Smooth muscle cell (in vitro differentiated cells): Measurements from ENCODE around the gene C1orf232. TPM values are rescaled to one million over a fixed set of nuclear protein-coding genes. Genes with fewer than 3 reads are reported as not detected.

ENCODE experiments used
- DNase-seq: peaks from one replicate; lab custom pipeline; 2025; ENCODE audit not compliant: unreplicated experiment; lab: John Stamatoyannopoulos, UW
- H2AFZ ChIP-seq: fragments of 200-600 bp; sonication (generic); 2 replicates; pipeline ENCODE4 v1.6.0; 2016; ENCODE audit warnings: antibody characterized with exemption, low read depth, mild to moderate bottlenecking
- H3F3A ChIP-seq: fragments of 200-600 bp; sonication (generic); 2 replicates; pipeline ENCODE4 v1.6.0; 2017; ENCODE audit warnings: antibody characterized with exemption, low read depth
- H3K27ac ChIP-seq: fragments of 200-600 bp; sonication (generic); 2 replicates; pipeline ENCODE4 v1.5.1; 2016; ENCODE audit warnings: low read depth, mild to moderate bottlenecking
- H3K27me3 ChIP-seq: fragments of 200-600 bp; sonication (generic); 2 replicates; pipeline ENCODE4 v1.6.1; 2016; ENCODE audit warnings: low read depth, mild to moderate bottlenecking
- H3K36me3 ChIP-seq: fragments of 200-600 bp; sonication (generic); 2 replicates; pipeline ENCODE4 v1.5.1; 2016; ENCODE audit warnings: low read depth
- H3K4me1 ChIP-seq: fragments of 200-600 bp; sonication (generic); 2 replicates; pipeline ENCODE4 v1.5.1; 2016; ENCODE audit warnings: low read depth
- H3K4me2 ChIP-seq: fragments of 200-600 bp; sonication (generic); 2 replicates; pipeline ENCODE4 v1.6.0; 2016; ENCODE audit warnings: mild to moderate bottlenecking
- H3K4me3 ChIP-seq: fragments of 200-600 bp; sonication (generic); 2 replicates; pipeline ENCODE4 v1.5.1; 2016; ENCODE audit warnings: mild to moderate bottlenecking
- H3K79me2 ChIP-seq: fragments of 200-600 bp; sonication (generic); 2 replicates; pipeline ENCODE4 v1.6.0; 2016; ENCODE audit warnings: low read depth, mild to moderate bottlenecking
- H3K9ac ChIP-seq: fragments of 200-600 bp; sonication (generic); 2 replicates; pipeline ENCODE4 v1.6.0; 2016; ENCODE audit warnings: low read depth
- H3K9me3 ChIP-seq: fragments of 200-600 bp; sonication (generic); replicated peaks from 2 replicates; pipeline ENCODE4 v1.5.1; 2016; ENCODE audit warnings: low read depth
- H4K20me1 ChIP-seq: fragments of 200-600 bp; sonication (generic); 2 replicates; pipeline ENCODE4 v1.6.0; 2016; ENCODE audit warnings: low read depth
- WGBS: methylation state at CpG from one replicate; pipeline ENCODE4 v1.1.7; 2016; ENCODE audit warnings: low lambda C conversion rate; 5-methylcytosine and 5-hydroxymethylcytosine counted together
- polyA plus RNA-seq: library from polyadenylated mRNA; unstranded; fragments of >200 nt; fragmentation: Nextera tagmentation; extraction: Ambion mirVana; gene quantifications from 2 replicates; pipeline ENCODE4 v1.2.1, GENCODE V29; 2016
- total RNA-seq: library from RNA; depleted of rRNA; stranded (reverse); fragments of >200 nt; gene quantifications from 2 replicates; pipeline ENCODE4 v1.2.3, GENCODE V29; 2014
- TF ChIP-seq, protein P1 (sequence below): fragments of 200-600 bp; sonication (generic); IDR thresholded peaks from 2 replicates; pipeline ENCODE4 v1.5.1; 2017; ENCODE audit warnings: borderline replicate concordance, mild to moderate bottlenecking, antibody characterized with exemption; ENCODE audit not compliant: insufficient read depth, poor library complexity, severe bottlenecking

Gene C1orf232
- total and polyA plus RNA-seq, 2 experiments from 2014 or later, result not detected

DNA sequence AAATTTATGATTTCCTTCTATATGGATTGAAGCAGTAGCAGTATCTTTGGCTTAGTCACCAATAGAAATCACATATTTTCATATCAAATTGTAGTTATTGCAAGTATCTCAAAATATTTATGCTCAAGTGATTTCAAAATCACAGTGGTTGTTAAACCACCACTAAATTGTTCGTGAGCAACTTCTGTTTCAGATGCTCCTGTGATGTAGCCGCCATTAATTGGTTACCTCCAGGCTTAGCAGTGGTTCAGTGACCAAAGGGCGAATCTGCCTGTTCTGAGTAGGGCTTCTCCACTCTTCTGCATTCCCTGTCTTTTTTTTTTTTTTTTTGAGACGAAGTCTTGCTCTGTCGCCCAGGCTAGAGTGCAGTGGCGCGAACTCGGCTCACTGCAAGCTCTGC, 6.6 kb upstream of the C1orf232 start:
- Histone ChIP-seq H3K4me3 (no peak overlapping the region), H4K20me1 (no peaks in the 10 kb centered on the region), H3F3A (no peaks in the 10 kb centered on the region), H3K79me2 (peaks cover 3% of the 10 kb centered on the region), H3K9me3 (no peaks in the 10 kb centered on the region), H3K4me1 (peaks cover 14% of the 10 kb centered on the region), H3K9ac (no peak overlapping the region), H3K27ac (no peak overlapping the region), H3K4me2 (no peak overlapping the region), H2AFZ (no peak overlapping the region), H3K36me3 (no peaks in the 10 kb centered on the region), H3K27me3 (no peaks in the 10 kb centered on the region)
- no peak for DNase-seq
- TF ChIP-seq, protein P1, sequence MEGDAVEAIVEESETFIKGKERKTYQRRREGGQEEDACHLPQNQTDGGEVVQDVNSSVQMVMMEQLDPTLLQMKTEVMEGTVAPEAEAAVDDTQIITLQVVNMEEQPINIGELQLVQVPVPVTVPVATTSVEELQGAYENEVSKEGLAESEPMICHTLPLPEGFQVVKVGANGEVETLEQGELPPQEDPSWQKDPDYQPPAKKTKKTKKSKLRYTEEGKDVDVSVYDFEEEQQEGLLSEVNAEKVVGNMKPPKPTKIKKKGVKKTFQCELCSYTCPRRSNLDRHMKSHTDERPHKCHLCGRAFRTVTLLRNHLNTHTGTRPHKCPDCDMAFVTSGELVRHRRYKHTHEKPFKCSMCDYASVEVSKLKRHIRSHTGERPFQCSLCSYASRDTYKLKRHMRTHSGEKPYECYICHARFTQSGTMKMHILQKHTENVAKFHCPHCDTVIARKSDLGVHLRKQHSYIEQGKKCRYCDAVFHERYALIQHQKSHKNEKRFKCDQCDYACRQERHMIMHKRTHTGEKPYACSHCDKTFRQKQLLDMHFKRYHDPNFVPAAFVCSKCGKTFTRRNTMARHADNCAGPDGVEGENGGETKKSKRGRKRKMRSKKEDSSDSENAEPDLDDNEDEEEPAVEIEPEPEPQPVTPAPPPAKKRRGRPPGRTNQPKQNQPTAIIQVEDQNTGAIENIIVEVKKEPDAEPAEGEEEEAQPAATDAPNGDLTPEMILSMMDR, result no peak
- WGBS, result 97% methylated on average over 3 of the region's 8 CpGs

DNA sequence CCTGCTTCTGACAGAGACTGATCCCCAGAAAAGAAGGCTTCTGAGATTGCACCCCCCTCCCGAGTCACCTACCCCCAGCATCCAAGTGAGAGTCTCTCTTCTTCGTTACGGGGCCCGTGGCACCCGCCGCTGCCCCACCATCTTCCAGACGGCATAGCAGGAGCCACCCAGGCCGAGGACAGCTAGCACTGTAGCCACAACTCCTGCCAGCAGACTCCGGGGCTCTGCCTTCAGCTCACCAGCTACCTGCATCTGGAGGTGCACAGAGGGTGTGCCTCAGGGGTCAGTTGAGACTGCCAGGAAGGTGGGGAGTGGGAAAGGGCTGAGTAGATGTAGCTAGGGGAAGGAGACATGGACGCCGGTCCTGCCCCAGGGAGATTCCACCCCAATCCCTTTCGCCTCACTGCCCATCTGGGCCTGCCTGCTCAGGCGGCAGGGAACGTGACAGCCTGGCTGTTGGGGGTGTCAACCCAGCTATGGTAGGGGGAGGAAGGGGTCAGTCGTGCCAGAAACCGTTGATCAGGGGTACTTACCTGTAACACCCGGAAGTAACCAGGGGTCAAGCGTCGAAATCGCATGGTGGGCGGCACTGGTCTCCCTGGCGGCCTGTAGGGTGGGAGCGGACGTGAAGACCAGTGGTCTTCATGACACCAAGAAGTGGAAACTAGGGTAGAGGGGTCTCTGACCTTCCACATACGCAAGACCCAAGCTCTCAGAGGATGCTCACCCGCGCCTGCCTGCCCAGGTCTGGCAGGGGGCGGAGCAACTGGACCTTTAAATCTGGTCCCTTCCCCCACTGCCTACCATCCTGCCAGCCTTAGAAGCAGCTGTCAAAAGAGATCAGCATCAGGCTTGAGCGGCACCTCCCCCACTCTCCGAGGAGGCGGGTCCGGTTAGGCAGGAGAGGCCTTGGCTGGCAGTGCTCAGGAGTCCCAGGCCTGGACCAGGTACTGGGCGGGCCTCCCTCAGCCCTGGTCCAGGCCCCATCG, 2.6 kb upstream of the C1orf232 start, which contains the start of gene ZNF593OS:
Gene ZNF593OS, minus strand, starts transcription at position 749 of the 989 bp plus-strand sequence. Its CDS starts 171 bp downstream, at position 578.
- H4K20me1 ChIP-seq, result no peaks in the 10 kb centered on the region
- H3K27ac ChIP-seq, result no peak within 1 kb of the TSS
- H3K79me2 ChIP-seq, result peaks cover 4% of the 10 kb centered on the region
- peaks cover 20% of the 10 kb centered on the region for H3K4me1 ChIP-seq
- H3K36me3 ChIP-seq, result no peaks in the 10 kb centered on the region
- H3K4me2 ChIP-seq, result peak within 1 kb of the TSS; percentile 97
- no peak within 1 kb of the TSS for H2AFZ ChIP-seq
- TF ChIP-seq, protein P1, result no peak
- H3K9me3 ChIP-seq, result no peaks in the 10 kb centered on the region
- no peaks in the 10 kb centered on the region for H3K27me3 ChIP-seq
- no peaks in the 10 kb centered on the region for H3F3A ChIP-seq
- no peak within 1 kb of the TSS for H3K9ac ChIP-seq
- DNase-seq, result no peak
- 95% methylated on average over 33 of the region's 34 CpGs for WGBS
- H3K4me3 ChIP-seq, result peak within 1 kb of the TSS; percentile 84

DNA sequence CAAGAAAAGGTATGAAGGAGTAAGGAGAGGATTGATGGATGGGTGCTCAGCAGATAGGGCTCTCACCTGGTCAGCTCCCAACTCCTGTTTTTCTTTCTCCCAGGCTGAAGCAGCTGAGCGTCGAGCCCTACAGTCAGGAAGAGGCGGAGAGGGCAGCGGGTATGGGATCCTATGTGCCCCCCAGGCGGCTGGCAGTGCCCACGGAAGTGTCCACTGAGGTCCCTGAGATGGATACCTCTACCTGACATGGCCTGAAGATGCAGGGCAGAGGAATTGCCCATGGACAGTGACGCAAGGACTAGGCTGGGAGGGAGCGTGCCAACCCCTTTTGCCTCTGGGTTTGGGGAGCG, 1.7 kb upstream of the C1orf232 start:
- 84% methylated on average over 9 of the region's 9 CpGs for WGBS
- no peaks in the 10 kb centered on the region for H3K36me3 ChIP-seq

More for the DNA sequence above, 1.7 kb upstream of the C1orf232 start:
- Histone ChIP-seq H3K9ac (peak overlapping the region; percentile 93), H3K9me3 (no peaks in the 10 kb centered on the region), H3F3A (peaks cover 3% of the 10 kb centered on the region), H3K27me3 (no peaks in the 10 kb centered on the region), H3K79me2 (peaks cover 4% of the 10 kb centered on the region), H3K4me3 (peak overlapping the region; percentile 84), H3K27ac (peak overlapping the region; percentile 70), H3K4me2 (peak overlapping the region; percentile 97), H3K4me1 (peaks cover 24% of the 10 kb centered on the region), H2AFZ (no peak overlapping the region), H4K20me1 (no peaks in the 10 kb centered on the region)
- TF ChIP-seq, protein P1, result no peak
- DNase-seq, result no peak
